Hepatocyte (in vitro differentiated cells): ENCODE measurements around the gene RPL26. TPM values are rescaled to one million over a fixed set of nuclear protein-coding genes. Genes with fewer than 3 reads are reported as not detected.

Experiments used
- DNase-seq: peaks from one replicate; pipeline ENCODE4 v3.0.0-alpha.2; 2016; ENCODE audit warnings: low spot score
- H2AFZ ChIP-seq: fragments of 200-600 bp; sonication (generic); 2 replicates; pipeline ENCODE4 v1.6.0; 2016; ENCODE audit warnings: antibody characterized with exemption, mild to moderate bottlenecking
- H3K27ac ChIP-seq: fragments of 200-600 bp; sonication (generic); 2 replicates; pipeline ENCODE4 v1.5.1; 2016; ENCODE audit warnings: mild to moderate bottlenecking
- H3K27me3 ChIP-seq: fragments of 200-600 bp; sonication (generic); 2 replicates; pipeline ENCODE4 v1.6.1; 2016
- H3K36me3 ChIP-seq: fragments of 200-600 bp; sonication (generic); replicated peaks from 2 replicates; pipeline ENCODE4 v1.5.1; 2016; ENCODE audit warnings: low read depth; ENCODE audit not compliant: insufficient read depth
- H3K4me1 ChIP-seq: fragments of 200-600 bp; sonication (generic); 2 replicates; pipeline ENCODE4 v1.5.1; 2016; ENCODE audit warnings: mild to moderate bottlenecking, moderate library complexity; ENCODE audit not compliant: insufficient read depth
- H3K4me2 ChIP-seq: fragments of 200-600 bp; sonication (generic); 2 replicates; pipeline ENCODE4 v1.6.0; 2016
- H3K4me3 ChIP-seq: fragments of 200-600 bp; sonication (generic); 2 replicates; pipeline ENCODE4 v1.5.1; 2016; ENCODE audit warnings: mild to moderate bottlenecking
- H3K79me2 ChIP-seq: fragments of 200-600 bp; sonication (generic); 2 replicates; pipeline ENCODE4 v1.6.0; 2017; ENCODE audit warnings: mild to moderate bottlenecking
- H3K9me2 ChIP-seq: fragments of 200-600 bp; sonication (generic); replicated peaks from 2 replicates; pipeline ENCODE4 v1.6.0; 2017; ENCODE audit warnings: mild to moderate bottlenecking; ENCODE audit not compliant: insufficient read depth
- H3K9me3 ChIP-seq: fragments of 200-600 bp; sonication (generic); 2 replicates; pipeline ENCODE4 v1.5.1; 2016; ENCODE audit warnings: low read depth, mild to moderate bottlenecking
- H4K20me1 ChIP-seq: fragments of 200-600 bp; sonication (generic); 2 replicates; pipeline ENCODE4 v1.6.0; 2016; ENCODE audit warnings: mild to moderate bottlenecking; ENCODE audit not compliant: insufficient read depth, poor library complexity, severe bottlenecking
- CTCF ChIP-seq: fragments of 200-600 bp; sonication (generic); IDR thresholded peaks from 2 replicates; pipeline ENCODE4 v1.5.1; 2016; ENCODE audit warnings: antibody characterized with exemption, mild to moderate bottlenecking; ENCODE audit not compliant: poor library complexity
- EZH2 ChIP-seq: fragments of 200-600 bp; sonication (generic); IDR thresholded peaks from 2 replicates; pipeline ENCODE4 v1.6.1; 2016; ENCODE audit warnings: antibody characterized with exemption, mild to moderate bottlenecking, borderline replicate concordance
- EZH2phosphoT487 ChIP-seq: fragments of 200-600 bp; sonication (generic); IDR thresholded peaks from one replicate; pipeline ENCODE4 v1.6.1; 2018; ENCODE audit warnings: antibody characterized with exemption, mild to moderate bottlenecking, low read depth, moderate library complexity; ENCODE audit not compliant: unreplicated experiment, severe bottlenecking
- WGBS: methylation state at CpG from one replicate; pipeline ENCODE4 v1.1.6; 2016; ENCODE audit warnings: low lambda C conversion rate; ENCODE audit errors: missing lambda C conversion rate; 5-methylcytosine and 5-hydroxymethylcytosine counted together
- polyA plus RNA-seq: library from polyadenylated mRNA; unstranded; fragments of >200 nt; fragmentation: Nextera tagmentation; extraction: Ambion mirVana; gene quantifications from 2 replicates; pipeline ENCODE4 v1.2.1, GENCODE V29; 2016
- total RNA-seq: library from RNA; depleted of rRNA; stranded (reverse); fragments of >200 nt; gene quantifications from 2 replicates; pipeline ENCODE4 v1.2.3, GENCODE V29; 2014

Gene RPL26
- total and polyA plus RNA-seq, 2 experiments from 2014 or later, result 411 to 3,628 TPM

- Histone ChIP-seq H3K79me2 (no peaks in the 10 kb centered on the region), H3K4me3 (no peak overlapping the region), H3K36me3 (no peaks in the 10 kb centered on the region), H3K9me3 (no peaks in the 10 kb centered on the region), H2AFZ (no peak overlapping the region), H3K4me2 (no peak overlapping the region), H3K27me3 (no peaks in the 10 kb centered on the region), H3K9me2 (no peaks in the 10 kb centered on the region), H3K27ac (no peak overlapping the region), H3K4me1 (no peaks in the 10 kb centered on the region), H4K20me1 (no peaks in the 10 kb centered on the region)
- peak; percentile 92 for TF ChIP-seq CTCF
- no peak for TF ChIP-seq EZH2
- 31% methylated on average over 19 of the region's 19 CpGs for WGBS
- peak; percentile 91 for DNase-seq
Observed at GRCh38 chr17:8409966-8410882, 27.2 kb upstream of the RPL26 start.

- H3K4me1 ChIP-seq, result no peaks in the 10 kb centered on the region
- H3K9me2 ChIP-seq, result no peaks in the 10 kb centered on the region
- no peak for DNase-seq
- H3K9me3 ChIP-seq, result no peaks in the 10 kb centered on the region
- TF ChIP-seq CTCF (no peak), EZH2 (no peak), EZH2phosphoT487 (no peak)
- H3K79me2 ChIP-seq, result no peaks in the 10 kb centered on the region
- no peaks in the 10 kb centered on the region for H3K36me3 ChIP-seq
- no peak overlapping the region for H2AFZ ChIP-seq
- H3K4me3 ChIP-seq, result no peak overlapping the region
- H4K20me1 ChIP-seq, result no peaks in the 10 kb centered on the region
- no peaks in the 10 kb centered on the region for H3K27me3 ChIP-seq
- 78% methylated on average over 14 of the region's 14 CpGs for WGBS
- no peak overlapping the region for H3K4me2 ChIP-seq
- no peak overlapping the region for H3K27ac ChIP-seq
Observed at GRCh38 chr17:8408371-8408770, 25.4 kb upstream of the RPL26 start.

- WGBS, result 73% methylated on average over 2 of the region's 2 CpGs
- Histone ChIP-seq H4K20me1 (no peaks in the 10 kb centered on the region), H3K4me3 (no peak overlapping the region), H2AFZ (no peak overlapping the region), H3K27me3 (no peaks in the 10 kb centered on the region), H3K4me1 (no peaks in the 10 kb centered on the region), H3K9me2 (no peaks in the 10 kb centered on the region), H3K27ac (no peak overlapping the region), H3K9me3 (no peaks in the 10 kb centered on the region), H3K4me2 (no peak overlapping the region), H3K36me3 (no peaks in the 10 kb centered on the region), H3K79me2 (no peaks in the 10 kb centered on the region)
- no peak for DNase-seq
- TF ChIP-seq EZH2, result no peak
- TF ChIP-seq CTCF, result no peak
- no peak for TF ChIP-seq EZH2phosphoT487
Observed at GRCh38 chr17:8406174-8406573, 23.2 kb upstream of the RPL26 start.
